K562 (cell line): ENCODE data around the gene PIK3R1.

Experiments
- CBX8 ChIP-seq: fragments of 200-600 bp; sonication (generic); IDR thresholded peaks from 2 replicates; pipeline ENCODE4 v1.6.1; 2012; ENCODE audit warnings: borderline replicate concordance, mixed run types, low read depth, mild to moderate bottlenecking, moderate library complexity, mixed read lengths, low read length, control low read depth, inconsistent platforms; ENCODE audit not compliant: poor library complexity, severe bottlenecking; ENCODE audit errors: extremely low read depth
- CTCF ChIP-seq, 3 experiments: IDR thresholded peaks in 2 of 3; conservative IDR thresholded peaks in 1 of 3; 2 replicates each; pipeline ENCODE4 v1.5.1; 2011 to 2012; ENCODE audit warnings: low read length in 3 of 3, mild to moderate bottlenecking in 3 of 3, control low read depth in 2 of 3, improper control_type of control experiment in 1 of 3, inconsistent platforms in 1 of 3, low read depth in 1 of 3, mixed read lengths in 1 of 3, moderate library complexity in 1 of 3; ENCODE audit not compliant: insufficient read depth in 2 of 3
- GABPB2 ChIP-seq: fragments of 250-450 bp; sonication (Bioruptor Pico); conservative IDR thresholded peaks from 2 replicates; pipeline ENCODE4 v1.5.1; 2021; ENCODE audit warnings: mild to moderate bottlenecking
- KLF1 ChIP-seq: fragments of 450-650 bp; IDR thresholded peaks from 2 replicates; pipeline ENCODE4 v1.6.1; 2016; ENCODE audit warnings: missing genetic modification characterization, missing compliant biosample characterization
- MAX ChIP-seq: sonication (generic); formaldehyde crosslinking; IDR thresholded peaks from 2 replicates; pipeline ENCODE4 v1.9.0; 2022; ENCODE audit warnings: mild to moderate bottlenecking, missing genetic modification reagents
- MBD2 ChIP-seq: sonication (generic); IDR thresholded peaks from 2 replicates; pipeline ENCODE4 v1.6.1; 2016; ENCODE audit warnings: low read depth, borderline replicate concordance
- NBN ChIP-seq: fragments of 450-650 bp; IDR thresholded peaks from 2 replicates; pipeline ENCODE4 v1.6.1; 2016; ENCODE audit warnings: low read depth, mild to moderate bottlenecking
- NFE2 ChIP-seq: IDR thresholded peaks from 2 replicates; pipeline ENCODE4 v1.6.1; 2014; ENCODE audit warnings: antibody characterized with exemption, low read depth
- POU5F1 ChIP-seq: fragments of 150-350 bp; IDR thresholded peaks from 2 replicates; pipeline ENCODE4 v1.6.1; 2014; ENCODE audit warnings: borderline replicate concordance, low read length, low read depth, mild to moderate bottlenecking; ENCODE audit not compliant: partially characterized antibody
- RNF2 ChIP-seq: sonication (generic); IDR thresholded peaks from 2 replicates; pipeline ENCODE4 v1.6.1; 2016
- STAG1 ChIP-seq: sonication (generic); formaldehyde crosslinking; IDR thresholded peaks from 2 replicates; pipeline ENCODE4 v1.5.0; 2020; ENCODE audit warnings: missing genetic modification reagents, borderline replicate concordance
- TF ChIP-seq, protein P1 (sequence below), 2 experiments: fragments of 450-650 bp; formaldehyde crosslinking in 1 of 2; IDR thresholded peaks; 2 replicates each; pipeline versions ENCODE4 v1.4.0 to v1.6.1; 2014 to 2020; ENCODE audit warnings: mild to moderate bottlenecking in 2 of 2, borderline replicate concordance in 1 of 2, low read depth in 1 of 2
- TF ChIP-seq, protein P2 (sequence below): sonication (generic); formaldehyde crosslinking; IDR thresholded peaks from 2 replicates; pipeline ENCODE4 v1.8.1; 2023; ENCODE audit warnings: mild to moderate bottlenecking, missing genetic modification reagents

- TF ChIP-seq MBD2 (no peak), CBX8 (no peak), NBN (no peak), POU5F1 (no peak), CTCF (IDR thresholded peaks at IDR 0.05 in 2 of 3, conservative IDR thresholded peaks at IDR 0.05 in 1 of 3; ENCODE audit: insufficient read depth in 2 of 3, low read depth in 1 of 3, low read length in 3 of 3) (no peak), NFE2 (no peak), GABPB2 (CRISPR knock-in tag) (no peak), RNF2 (no peak), MAX (CRISPR knock-in tag) (no peak), STAG1 (CRISPR knock-in tag) (no peak), KLF1 (tag) (no peak)
- TF ChIP-seq, protein P1, sequence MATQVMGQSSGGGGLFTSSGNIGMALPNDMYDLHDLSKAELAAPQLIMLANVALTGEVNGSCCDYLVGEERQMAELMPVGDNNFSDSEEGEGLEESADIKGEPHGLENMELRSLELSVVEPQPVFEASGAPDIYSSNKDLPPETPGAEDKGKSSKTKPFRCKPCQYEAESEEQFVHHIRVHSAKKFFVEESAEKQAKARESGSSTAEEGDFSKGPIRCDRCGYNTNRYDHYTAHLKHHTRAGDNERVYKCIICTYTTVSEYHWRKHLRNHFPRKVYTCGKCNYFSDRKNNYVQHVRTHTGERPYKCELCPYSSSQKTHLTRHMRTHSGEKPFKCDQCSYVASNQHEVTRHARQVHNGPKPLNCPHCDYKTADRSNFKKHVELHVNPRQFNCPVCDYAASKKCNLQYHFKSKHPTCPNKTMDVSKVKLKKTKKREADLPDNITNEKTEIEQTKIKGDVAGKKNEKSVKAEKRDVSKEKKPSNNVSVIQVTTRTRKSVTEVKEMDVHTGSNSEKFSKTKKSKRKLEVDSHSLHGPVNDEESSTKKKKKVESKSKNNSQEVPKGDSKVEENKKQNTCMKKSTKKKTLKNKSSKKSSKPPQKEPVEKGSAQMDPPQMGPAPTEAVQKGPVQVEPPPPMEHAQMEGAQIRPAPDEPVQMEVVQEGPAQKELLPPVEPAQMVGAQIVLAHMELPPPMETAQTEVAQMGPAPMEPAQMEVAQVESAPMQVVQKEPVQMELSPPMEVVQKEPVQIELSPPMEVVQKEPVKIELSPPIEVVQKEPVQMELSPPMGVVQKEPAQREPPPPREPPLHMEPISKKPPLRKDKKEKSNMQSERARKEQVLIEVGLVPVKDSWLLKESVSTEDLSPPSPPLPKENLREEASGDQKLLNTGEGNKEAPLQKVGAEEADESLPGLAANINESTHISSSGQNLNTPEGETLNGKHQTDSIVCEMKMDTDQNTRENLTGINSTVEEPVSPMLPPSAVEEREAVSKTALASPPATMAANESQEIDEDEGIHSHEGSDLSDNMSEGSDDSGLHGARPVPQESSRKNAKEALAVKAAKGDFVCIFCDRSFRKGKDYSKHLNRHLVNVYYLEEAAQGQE (IDR thresholded peaks at IDR 0.05; ENCODE audit: borderline replicate concordance): no peak
- TF ChIP-seq, protein P1 (CRISPR knock-in tag; IDR thresholded peaks at IDR 0.05; ENCODE audit: low read depth): no peak
- TF ChIP-seq, protein P2, sequence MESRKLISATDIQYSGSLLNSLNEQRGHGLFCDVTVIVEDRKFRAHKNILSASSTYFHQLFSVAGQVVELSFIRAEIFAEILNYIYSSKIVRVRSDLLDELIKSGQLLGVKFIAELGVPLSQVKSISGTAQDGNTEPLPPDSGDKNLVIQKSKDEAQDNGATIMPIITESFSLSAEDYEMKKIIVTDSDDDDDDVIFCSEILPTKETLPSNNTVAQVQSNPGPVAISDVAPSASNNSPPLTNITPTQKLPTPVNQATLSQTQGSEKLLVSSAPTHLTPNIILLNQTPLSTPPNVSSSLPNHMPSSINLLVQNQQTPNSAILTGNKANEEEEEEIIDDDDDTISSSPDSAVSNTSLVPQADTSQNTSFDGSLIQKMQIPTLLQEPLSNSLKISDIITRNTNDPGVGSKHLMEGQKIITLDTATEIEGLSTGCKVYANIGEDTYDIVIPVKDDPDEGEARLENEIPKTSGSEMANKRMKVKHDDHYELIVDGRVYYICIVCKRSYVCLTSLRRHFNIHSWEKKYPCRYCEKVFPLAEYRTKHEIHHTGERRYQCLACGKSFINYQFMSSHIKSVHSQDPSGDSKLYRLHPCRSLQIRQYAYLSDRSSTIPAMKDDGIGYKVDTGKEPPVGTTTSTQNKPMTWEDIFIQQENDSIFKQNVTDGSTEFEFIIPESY (CRISPR knock-in tag): no peak
Observed at GRCh38 chr5:68231414-68232076, 16.0 kb downstream of the PIK3R1 start.
